HEK293T (cell line): ENCODE results near the gene ZCWPW2.

Experiments
- CTCF ChIA-PET: fragments of 350-600 bp; formaldehyde crosslinking; extraction: SDS; loops from one replicate; lab custom pipeline; 2021; ENCODE audit warnings: antibody characterized with exemption, inconsistent platforms; lab: Yijun Ruan, JAX
- POLR2A ChIA-PET: fragments of 350-600 bp; formaldehyde crosslinking; extraction: SDS; loops from one replicate; lab custom pipeline; 2020; ENCODE audit warnings: antibody characterized with exemption, inconsistent platforms; lab: Yijun Ruan, JAX
- DNase-seq: peaks from one replicate; pipeline ENCODE4 v3.0.0; 2012; ENCODE audit warnings: mixed read lengths; ENCODE audit errors: extremely low spot score
- ARNT ChIP-seq: fragments of 450-650 bp; IDR thresholded peaks from 2 replicates; pipeline ENCODE4 v1.6.1; 2017; ENCODE audit warnings: mild to moderate bottlenecking
- BHLHE40 ChIP-seq: fragments of 450-650 bp; IDR thresholded peaks from 2 replicates; pipeline ENCODE4 v1.6.1; 2016; ENCODE audit warnings: mild to moderate bottlenecking, moderate library complexity, borderline replicate concordance
- CTBP1 ChIP-seq: fragments of 450-650 bp; IDR thresholded peaks from 2 replicates; pipeline ENCODE4 v1.6.1; 2016; ENCODE audit warnings: borderline replicate concordance
- ELF4 ChIP-seq: fragments of 450-650 bp; IDR thresholded peaks from 2 replicates; pipeline ENCODE4 v1.6.1; 2017; ENCODE audit warnings: antibody characterized with exemption
- FOXA1 ChIP-seq: fragments of 450-650 bp; IDR thresholded peaks from 2 replicates; pipeline ENCODE4 v1.6.1; 2016; ENCODE audit warnings: mild to moderate bottlenecking
- FOXK2 ChIP-seq: fragments of 450-650 bp; IDR thresholded peaks from 2 replicates; pipeline ENCODE4 v1.6.1; 2016; ENCODE audit warnings: mild to moderate bottlenecking
- FOXM1 ChIP-seq: fragments of 450-650 bp; IDR thresholded peaks from 2 replicates; pipeline ENCODE4 v1.6.1; 2017; ENCODE audit warnings: mild to moderate bottlenecking, borderline replicate concordance
- HDGF ChIP-seq: fragments of 450-650 bp; IDR thresholded peaks from 2 replicates; pipeline ENCODE4 v1.6.1; 2017; ENCODE audit warnings: antibody characterized with exemption, borderline replicate concordance
- L3MBTL2 ChIP-seq: fragments of 450-650 bp; conservative IDR thresholded peaks from 2 replicates; pipeline ENCODE4 v1.6.1; 2016; ENCODE audit warnings: mild to moderate bottlenecking
- LEF1 ChIP-seq: fragments of 450-650 bp; IDR thresholded peaks from 2 replicates; pipeline ENCODE4 v1.6.1; 2017; ENCODE audit warnings: mild to moderate bottlenecking, borderline replicate concordance
- NFRKB ChIP-seq: fragments of 450-650 bp; IDR thresholded peaks from 2 replicates; pipeline ENCODE4 v1.6.1; 2016; ENCODE audit warnings: mild to moderate bottlenecking, moderate library complexity
- SP1 ChIP-seq: fragments of 450-650 bp; IDR thresholded peaks from 2 replicates; pipeline ENCODE4 v1.6.1; 2017
- SUZ12 ChIP-seq: fragments of 450-650 bp; IDR thresholded peaks from 2 replicates; pipeline ENCODE4 v1.6.1; 2016; ENCODE audit warnings: mild to moderate bottlenecking
- TARDBP ChIP-seq: fragments of 450-650 bp; IDR thresholded peaks from 2 replicates; pipeline ENCODE4 v1.6.1; 2016
- ZNF384 ChIP-seq: fragments of 450-650 bp; IDR thresholded peaks from 2 replicates; pipeline ENCODE4 v1.6.1; 2016
- TF ChIP-seq, protein P1 (sequence below): fragments of 450-650 bp; IDR thresholded peaks from 2 replicates; pipeline ENCODE4 v1.6.1; 2016

The ZCWPW2 gene

DNA sequence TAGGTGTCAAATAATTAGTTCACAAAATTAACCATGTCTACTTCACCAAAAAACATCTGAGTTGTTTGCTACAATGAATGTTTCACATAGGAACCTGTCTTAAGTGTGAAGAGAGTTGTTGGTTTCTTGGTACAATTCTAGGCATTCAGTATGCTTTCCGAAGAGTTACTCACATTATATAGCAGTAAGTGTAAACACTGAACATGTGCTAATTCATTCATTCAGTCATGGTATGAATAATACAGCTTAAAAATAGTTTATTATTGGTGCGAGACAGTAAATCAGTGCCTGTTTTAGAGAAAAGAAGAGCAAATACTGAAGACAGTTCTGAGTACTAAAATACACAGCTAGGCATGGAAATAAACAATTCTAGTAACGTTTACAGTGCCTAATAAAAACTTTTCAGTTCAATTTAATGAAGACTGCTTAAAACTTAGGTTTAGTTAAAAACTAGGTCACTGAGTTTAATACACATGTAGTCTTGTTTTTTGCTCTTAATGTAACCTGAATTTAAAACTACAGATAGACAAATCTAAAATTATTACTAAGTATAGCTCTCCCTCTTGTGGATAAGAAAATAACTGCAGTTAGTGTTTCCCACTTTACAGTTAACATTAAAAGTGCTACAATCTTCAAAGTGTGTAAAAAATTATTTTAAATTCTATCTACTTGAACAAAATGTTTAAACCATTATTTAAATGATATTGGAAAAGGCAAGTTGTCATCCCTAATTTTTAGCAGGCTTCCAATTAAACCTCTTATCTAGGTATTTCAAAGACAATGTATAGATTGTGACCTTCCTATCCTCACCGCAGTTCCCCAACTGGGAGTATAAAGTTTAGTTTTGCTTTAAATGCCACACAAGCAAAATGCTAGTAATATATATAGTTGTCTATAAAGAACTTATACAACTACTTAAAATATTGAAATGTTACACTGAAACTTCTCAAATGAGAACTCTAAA is 20.1 kb upstream of the ZCWPW2 start:
- TF ChIP-seq CTBP1 (no peak), LEF1 (no peak), ARNT (no peak), L3MBTL2 (no peak), BHLHE40 (no peak), HDGF (no peak), ELF4 (no peak), SP1 (no peak), FOXK2 (no peak), FOXA1 (no peak), SUZ12 (no peak), TARDBP (no peak), NFRKB (no peak)
- TF ChIP-seq, protein P1, sequence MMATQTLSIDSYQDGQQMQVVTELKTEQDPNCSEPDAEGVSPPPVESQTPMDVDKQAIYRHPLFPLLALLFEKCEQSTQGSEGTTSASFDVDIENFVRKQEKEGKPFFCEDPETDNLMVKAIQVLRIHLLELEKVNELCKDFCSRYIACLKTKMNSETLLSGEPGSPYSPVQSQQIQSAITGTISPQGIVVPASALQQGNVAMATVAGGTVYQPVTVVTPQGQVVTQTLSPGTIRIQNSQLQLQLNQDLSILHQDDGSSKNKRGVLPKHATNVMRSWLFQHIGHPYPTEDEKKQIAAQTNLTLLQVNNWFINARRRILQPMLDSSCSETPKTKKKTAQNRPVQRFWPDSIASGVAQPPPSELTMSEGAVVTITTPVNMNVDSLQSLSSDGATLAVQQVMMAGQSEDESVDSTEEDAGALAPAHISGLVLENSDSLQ, result no peak
- POLR2A ChIA-PET, result interaction anchor here (0.6 to 1.1 kb wide), 2 partner anchors 20 to 89 kb away, joined by 3 to 7 read pairs; partner anchors contain the start of genes AZI2 and ZCWPW2
- CTCF ChIA-PET, result interaction anchor here (0.7 to 2.1 kb wide), 4 partner anchors 11 to 617 kb away, joined by 4 to 8 read pairs (median 6); partner anchors contain the start of genes AZI2, EOMES and ZCWPW2
- DNase-seq, result no peak

GRCh38 chr3:28334552-28334951 is 14.0 kb upstream of the ZCWPW2 start:
- DNase-seq, result no peak
- TF ChIP-seq LEF1 (no peak), CTBP1 (no peak), SP1 (no peak), ARNT (no peak)
- ChIA-PET CTCF (interaction anchor here (0.7 to 1.7 kb wide), 2 partner anchors 623 to 1891 kb away, joined by 3 to 6 read pairs; no protein-coding TSS in a partner anchor), POLR2A (interaction anchor here (1.5 kb wide), 1 partner anchor 14 kb away, joined by 4 read pairs; the partner anchor contains the start of genes AZI2 and ZCWPW2)

- POLR2A ChIA-PET, result interaction anchor here (1.5 kb wide), 1 partner anchor 14 kb away, joined by 4 read pairs; the partner anchor contains the start of genes AZI2 and ZCWPW2
- CTCF ChIA-PET, result interaction anchor here (0.8 to 1.7 kb wide), 3 partner anchors 14 to 623 kb away, joined by 4 to 6 read pairs (median 4); no protein-coding TSS in a partner anchor
- no peak for DNase-seq
- no peak for TF ChIP-seq LEF1
- no peak for TF ChIP-seq TARDBP
- TF ChIP-seq FOXM1, result no peak
- no peak for TF ChIP-seq SP1
- no peak for TF ChIP-seq ARNT
- no peak for TF ChIP-seq FOXA1
- TF ChIP-seq L3MBTL2, result no peak
Measured at GRCh38 chr3:28335246-28335645, 13.3 kb upstream of the ZCWPW2 start.

DNA sequence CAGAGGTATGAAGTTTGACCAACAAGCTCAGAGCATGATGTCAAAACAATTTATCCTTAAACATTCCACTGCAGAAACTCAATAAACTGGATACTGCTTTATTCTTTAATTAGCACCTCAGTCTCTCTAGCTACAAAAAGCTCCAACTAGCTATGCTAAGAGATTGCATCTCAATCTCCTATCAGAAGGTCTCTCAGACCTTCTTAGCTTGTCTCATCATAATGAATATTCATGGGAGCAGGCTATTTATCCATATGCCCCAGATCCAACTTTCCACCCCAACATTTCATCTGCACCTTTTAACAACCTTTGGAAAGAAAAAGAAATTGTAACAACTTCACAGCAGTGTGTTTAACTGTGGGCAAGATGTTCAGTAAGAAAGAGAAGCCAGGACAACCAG is 11.3 kb upstream of the ZCWPW2 start:
- ChIA-PET CTCF (no interaction called here), POLR2A (interaction anchor here (1.3 kb wide), 1 partner anchor 11 kb away, joined by 5 read pairs; the partner anchor contains the start of genes AZI2 and ZCWPW2)
- TF ChIP-seq ZNF384, result no peak
- no peak for TF ChIP-seq LEF1
- TF ChIP-seq SP1, result no peak
- TF ChIP-seq SUZ12, result no peak
- no peak for TF ChIP-seq FOXK2
- TF ChIP-seq NFRKB, result no peak
- no peak for TF ChIP-seq FOXA1
- no peak for TF ChIP-seq ELF4
- TF ChIP-seq ARNT, result no peak
- DNase-seq, result no peak

- CTCF ChIA-PET, result no interaction called here
- POLR2A ChIA-PET, result no interaction called here
- TF ChIP-seq FOXA1 (no peak), ELF4 (no peak), SP1 (no peak), TARDBP (no peak), NFRKB (no peak), FOXM1 (no peak), FOXK2 (no peak), CTBP1 (no peak), ARNT (no peak), SUZ12 (no peak)
- TF ChIP-seq, protein P1, result no peak
- no peak for DNase-seq
Measured at GRCh38 chr3:28343144-28343543, 5.4 kb upstream of the ZCWPW2 start.

DNA sequence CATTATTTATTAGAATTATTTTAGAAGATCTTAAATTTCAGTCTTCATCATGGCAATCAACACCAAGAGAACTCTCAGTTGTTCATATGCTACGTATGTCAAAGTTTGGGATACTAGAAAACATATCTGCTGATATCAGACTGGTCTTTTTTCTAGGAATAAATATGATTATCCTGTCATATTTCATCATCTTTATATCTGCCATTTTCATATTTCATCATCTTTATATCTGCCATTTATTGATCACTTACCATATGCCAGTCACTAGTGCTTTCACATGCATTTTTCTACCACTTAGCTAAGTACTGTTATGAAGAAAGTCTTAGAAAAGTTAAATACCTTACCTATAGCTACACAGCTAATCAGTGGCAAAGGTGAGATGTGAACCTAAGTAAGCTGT is 2.8 kb upstream of the ZCWPW2 start:
- CTCF ChIA-PET, result no interaction called here
- TF ChIP-seq BHLHE40 (no peak), FOXA1 (no peak), ELF4 (no peak), SP1 (no peak), L3MBTL2 (no peak), SUZ12 (no peak)

More for the DNA sequence above, 2.8 kb upstream of the ZCWPW2 start:
- POLR2A ChIA-PET, result no interaction called here
- no peak for DNase-seq
